ENCODE results near the gene ZNF598.

The ZNF598 gene

DNA sequence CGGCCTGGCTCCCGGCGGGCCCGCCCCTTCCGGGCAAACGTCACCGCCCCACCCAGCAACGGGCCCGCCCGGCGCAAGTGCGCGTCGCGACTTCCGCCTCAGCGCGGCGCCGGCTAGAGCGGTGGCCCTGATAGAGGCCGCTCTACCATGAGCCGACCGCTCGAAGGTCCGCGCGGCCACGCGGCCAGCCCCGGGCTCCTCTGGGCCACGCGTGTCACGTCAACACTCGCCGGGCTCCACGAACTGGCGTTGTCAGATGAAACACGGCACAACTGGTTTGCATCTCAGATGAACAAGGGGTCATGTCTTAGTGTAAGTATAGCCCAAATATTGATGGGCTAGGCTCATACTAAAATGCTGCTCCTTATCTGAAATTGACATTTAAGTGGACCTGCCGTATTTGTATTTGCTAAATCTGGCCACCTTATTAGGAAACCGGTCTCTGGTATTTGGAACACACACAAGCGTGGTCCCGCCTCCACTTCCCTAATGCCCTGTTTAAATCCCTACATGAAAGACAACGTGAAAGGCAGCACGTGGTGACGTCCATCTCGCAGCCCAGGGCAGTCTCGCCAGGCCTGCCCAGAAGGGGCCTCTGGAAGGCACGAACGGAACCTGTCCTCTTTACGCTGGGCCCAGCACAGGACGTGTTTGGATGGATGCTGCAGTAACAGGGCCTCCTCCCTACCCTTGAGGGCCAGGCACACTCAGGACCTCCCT, at the start of gene ZNF598:
Gene ZNF598, minus strand, starts transcription at position 31 of the 720 bp plus-strand sequence.
- peak; percentile 94 for DNase-seq

DNA sequence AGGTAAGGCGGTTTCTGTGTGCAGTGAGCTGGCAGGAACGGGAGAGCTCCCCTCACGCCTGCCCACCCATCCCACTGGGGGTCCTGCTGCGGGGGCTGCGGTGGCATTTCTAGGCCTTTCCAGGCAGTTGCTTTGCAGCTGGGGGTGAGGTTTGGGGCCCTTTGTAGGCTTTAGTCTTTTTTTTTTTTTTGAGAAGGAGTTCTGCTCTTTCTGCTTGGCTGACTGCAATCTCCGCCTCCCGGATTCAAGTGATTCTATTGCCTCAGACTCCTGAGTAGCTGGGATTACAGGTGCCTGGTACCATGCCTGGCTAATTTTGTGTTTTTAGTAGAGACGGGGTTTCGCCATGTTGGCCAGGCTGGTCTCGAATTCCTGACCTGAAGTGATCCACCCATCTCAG, 49.3 kb upstream of the ZNF598 start:
- DNase-seq: no peak

DNA sequence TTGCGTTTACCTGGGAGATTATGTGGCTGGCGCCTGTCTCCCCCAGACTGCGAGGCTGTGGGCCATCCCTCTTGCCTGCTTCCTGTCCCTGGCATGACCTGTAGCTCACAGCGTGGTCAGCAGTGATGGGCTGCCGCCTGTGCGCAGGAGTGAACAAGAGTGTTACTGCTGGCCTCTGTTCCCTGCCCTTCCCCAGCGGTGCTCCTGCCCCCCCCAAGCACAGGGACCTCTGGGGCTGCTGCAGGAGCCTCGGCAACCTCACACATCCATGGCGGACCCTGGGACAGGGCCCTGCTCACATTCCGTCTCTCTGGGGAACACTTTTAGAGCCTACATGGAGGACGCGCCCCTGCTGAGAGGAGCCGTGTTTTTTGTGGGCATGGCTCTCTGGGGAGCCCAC, 48.8 kb upstream of the ZNF598 start:
- DNase-seq: no peak

DNA sequence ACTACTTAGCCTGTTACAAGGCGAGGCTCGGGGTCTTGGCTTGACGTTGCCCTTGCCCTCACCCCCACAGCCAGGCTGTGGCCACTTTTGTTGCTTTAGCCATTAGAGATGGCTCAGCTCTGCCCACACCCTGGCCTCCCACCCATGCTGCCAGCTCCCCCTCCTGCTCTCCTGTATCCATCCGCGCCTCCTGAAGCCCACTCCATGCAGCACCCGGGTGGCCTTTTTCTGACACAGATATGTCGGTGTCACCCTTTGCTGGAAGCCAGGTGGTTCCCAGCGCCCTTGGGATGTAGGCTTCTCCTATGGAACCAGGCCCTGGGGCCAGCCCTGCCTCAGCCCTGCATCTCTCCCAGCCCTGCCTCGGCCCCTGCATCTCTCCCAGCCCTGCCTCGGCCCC, 47.8 kb upstream of the ZNF598 start:
- no peak for DNase-seq

DNA sequence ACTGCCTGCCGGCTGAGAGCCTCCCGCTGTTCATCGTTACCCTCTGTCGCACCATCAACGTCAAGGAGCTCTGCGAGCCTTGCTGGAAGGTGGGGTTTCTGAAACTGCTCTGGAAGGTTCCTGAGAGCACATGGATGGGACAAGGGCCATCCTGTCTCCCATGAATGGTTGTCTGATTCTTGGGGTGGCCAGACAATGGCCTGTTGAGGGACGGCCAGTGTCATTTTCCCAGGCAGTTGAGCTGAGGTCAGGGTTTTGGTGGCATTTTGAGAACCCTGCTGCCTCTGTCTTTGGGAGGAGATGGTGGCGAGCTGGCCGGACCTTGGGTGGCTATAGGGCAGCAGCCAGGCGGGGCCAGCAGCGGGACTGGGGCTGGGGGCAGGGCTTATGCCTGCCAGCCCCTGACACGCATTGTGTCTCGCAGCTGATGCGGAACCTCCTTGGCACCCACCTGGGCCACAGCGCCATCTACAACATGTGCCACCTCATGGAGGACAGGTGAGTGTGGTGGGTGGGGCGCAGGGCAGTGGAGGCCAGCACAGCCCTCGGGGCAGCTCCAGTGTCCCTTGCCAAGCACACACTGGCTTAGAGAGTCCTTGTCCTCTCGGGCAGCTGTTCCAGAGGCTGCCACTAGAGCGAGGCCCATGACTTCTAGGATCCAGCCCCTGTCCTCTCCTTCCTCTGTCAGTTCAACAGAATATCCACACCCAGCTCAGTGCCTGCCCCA, 47.2 kb upstream of the ZNF598 start:
- DNase-seq: peak; percentile 47

DNA sequence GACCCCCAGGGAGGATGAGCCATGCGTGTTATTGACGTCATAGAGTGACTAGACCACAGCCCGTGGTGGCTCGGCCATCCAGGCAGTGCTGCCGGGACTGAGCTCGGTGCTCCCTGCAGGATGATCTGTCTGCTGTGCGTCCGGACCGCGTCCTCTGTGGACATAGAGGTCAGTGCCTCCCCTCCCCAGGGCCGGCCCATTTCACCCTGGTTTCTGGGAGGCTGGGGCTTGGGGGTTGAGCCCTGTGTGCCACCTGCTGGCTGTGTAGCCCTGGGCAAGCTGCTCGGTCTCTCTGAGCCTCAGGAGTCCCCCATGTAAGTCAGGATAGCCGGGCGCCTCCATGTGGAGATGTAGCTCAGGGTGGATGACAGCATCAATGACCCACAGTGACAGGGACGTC, 46.5 kb upstream of the ZNF598 start:
- peak; percentile 25 for DNase-seq

DNA sequence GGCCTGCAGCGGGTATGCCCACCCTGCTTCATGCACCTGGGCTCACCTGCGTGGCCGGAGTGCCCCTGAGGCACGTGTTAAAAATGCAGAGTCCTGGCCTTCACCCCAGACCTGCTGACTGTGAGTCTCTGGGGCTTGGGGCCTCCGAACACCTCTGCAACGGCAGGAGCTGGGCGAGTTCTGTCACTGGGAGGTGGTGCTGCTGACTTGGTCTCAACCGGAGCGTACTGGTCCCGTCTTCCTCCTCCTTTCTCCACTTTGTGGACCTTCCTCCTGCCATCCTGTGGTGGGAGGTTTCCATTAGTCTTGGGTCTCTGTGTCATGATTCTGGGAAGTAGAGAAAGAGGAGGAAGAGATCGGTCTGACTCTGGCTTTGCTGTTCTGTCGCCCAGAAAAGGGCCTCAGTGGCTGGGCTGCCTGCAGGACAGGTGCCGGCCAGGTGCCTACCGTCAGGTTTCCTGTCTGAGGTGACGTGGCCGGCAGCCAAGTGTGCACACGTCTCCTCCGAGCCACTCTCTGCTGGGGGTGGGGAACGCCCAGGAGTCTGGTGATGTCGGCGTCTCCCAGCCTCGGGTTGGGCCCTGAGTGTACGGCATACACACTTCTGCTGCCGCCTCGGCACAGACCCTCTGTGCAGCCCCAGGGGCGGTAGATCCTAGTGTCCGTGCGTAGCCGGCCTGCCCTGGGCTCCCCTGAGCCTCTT, 45.1 kb upstream of the ZNF598 start:
- DNase-seq: no peak

DNA sequence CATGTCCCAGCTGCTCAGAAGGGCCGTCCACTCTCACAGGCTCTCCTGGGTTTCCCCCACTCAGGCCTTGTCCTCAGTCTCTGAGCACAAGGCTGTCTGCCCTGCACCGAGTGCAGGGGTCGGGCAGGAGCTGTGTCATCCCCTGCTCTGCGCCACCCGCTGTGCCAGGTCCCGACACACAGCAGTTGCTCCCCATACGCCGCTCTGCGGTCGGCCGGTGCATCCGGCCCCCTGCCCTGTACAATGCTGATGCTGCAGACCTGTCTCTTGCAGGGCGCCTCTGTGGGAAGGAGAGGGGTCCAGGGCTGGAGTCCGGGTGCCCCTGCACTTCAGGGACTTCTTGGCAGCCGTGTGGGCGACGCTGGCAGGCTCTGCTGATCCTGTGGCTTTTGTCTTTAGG, 44.3 kb upstream of the ZNF598 start:
- no peak for DNase-seq

DNA sequence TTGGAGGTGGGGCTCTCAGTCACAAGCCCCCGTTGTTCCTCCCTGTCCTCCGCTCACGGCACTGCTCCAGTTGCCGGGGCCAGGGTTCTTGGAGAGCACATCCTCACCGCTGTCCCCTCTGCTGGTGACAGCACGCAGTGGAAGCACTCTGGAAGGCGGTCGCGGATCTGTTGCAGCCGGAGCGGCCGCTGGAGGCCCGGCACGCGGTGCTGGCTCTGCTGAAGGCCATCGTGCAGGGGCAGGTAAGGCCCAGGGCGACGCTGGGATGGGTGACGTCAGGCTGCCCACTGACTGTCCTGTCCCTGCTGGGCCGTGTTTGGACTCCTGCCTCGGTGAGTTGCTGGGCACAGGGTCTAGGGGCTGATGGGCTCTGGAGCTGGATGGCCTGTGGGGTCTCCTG, 43.6 kb upstream of the ZNF598 start:
- DNase-seq: no peak

DNA sequence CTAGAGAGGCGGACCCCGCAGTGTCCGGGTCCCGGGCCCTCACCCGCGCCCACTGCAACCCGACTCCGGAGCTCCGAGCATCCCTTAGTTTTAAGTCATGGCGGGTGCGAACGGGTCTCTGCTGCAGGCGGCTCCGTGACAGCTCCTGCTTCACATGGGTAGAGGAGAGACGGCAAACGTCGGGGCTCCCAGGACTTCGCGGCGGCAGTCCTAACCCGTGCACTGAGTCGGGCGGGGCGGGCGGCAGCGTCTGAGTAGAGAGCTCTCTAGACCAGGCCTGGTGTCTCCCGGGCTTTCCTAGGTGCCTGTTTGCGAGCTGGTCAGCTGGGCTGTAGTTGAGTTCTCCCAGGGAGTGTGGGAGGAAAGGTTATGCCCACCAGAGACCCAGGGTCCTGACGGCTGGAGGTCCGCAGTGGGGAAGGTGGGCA, 38.5 kb upstream of the ZNF598 start:
- peak; percentile 36 for DNase-seq

DNA sequence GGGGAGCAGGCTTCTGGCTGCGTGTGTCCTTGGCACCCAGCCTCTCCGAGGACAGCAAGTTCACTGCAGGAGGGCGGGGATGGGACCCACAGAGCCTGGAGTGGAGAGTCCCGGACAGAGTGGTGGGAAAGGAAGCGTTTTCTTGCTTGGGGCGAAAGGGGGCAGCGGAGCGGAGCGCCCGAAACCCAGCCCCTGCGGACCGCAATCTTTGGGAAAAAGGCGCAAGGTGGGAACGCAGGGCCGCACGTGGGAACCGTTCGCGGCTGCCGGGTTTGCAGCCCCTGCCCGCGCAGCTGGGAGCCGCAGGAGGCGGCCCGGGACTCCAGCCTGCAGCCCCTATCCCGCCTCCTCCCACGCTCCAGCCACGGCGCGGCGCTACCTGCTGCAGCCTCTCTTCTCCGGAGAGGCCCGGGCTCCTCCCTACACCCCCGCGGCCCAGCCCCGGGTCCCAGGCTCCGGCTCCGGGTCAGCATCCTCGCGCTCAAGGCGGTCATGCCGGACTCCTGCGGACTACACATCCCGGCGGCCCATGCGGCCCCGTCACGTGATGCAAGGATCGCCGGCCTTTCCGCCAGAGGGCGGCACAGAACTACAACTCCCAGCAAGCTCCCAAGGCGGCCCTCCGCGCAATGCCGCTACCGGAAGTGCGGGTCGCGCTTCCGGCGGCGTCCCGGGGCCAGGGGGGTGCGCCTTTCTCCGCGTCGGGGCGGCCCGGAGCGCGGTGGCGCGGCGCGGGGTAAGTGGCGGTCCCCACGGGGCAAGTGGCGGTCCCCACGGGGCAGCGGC, 37.9 kb upstream of the ZNF598 start, which contains the start of the genes NTHL1 and TSC2:
Gene NTHL1, minus strand, starts transcription at position 505 of the 786 bp plus-strand sequence. Its CDS starts 11 bp downstream, at position 494.
Gene TSC2, plus strand, starts transcription at position 656 of the 786 bp plus-strand sequence. CDS start 631 bp downstream, outside the sequence.
- peak; percentile 98 for DNase-seq

DNA sequence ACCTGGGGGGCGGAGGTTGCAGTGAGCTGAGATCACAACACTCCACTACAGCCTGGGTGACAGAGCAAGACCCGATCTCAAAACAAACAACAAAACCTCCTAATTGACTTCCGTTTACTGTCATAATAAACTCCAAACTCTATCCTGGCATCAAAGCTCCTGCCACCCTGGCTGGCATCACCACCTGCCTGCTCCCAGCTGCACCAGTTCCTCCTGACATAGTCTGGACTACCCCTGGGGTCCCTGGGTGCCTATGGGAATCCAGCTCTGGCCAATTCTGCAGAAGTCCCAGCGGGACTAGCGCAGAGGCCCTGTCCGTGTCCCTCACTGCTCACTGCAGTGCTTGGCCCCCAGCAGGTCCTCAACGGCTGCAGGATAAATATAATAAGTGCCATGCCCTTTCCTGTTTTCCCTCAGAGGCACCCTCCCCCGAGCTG, 37.3 kb upstream of the ZNF598 start:
- DNase-seq: no peak

DNA sequence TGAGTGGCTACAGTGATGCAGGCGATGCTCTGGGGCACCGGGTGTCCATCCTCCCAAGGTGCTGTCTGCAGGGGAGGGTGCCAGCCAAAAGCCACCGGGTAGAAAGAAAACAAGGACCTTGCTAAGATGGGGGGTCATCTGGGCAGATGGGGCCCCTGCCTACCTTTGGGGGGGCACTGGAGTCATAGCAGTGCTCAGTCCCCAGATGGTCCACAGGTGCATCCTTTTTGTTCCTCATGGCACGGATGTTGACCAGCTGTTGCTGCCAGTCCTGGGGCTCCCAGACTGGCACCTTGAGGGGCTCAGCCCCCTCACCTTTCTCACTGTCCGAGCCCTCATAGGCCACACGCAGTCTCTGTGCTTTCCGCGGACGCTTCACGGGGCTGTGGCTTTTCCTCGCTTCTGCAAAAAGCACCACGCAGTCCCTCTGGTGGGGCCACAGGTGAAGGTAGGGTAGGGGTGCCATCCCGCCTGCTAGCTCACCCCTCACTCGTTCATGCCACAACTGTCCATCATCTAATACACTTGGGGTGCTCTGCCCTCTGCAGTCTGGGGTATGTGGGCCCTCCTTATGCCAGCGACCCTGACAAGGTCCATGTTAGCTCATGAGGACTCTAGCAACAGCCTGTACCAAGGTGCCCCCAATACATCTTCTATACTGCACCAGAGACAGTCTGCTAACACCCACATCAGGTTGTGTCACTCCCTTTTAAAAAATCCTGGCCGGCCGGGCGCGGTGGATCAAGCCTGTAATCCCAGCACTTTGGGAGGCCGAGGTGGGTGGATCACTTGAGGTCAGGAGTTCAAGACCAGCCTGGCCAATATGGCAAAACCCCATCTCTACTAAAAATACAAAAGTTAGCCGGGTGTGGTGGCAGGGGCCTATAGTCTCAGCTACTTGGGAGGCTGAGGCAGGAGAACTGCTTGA, 36.6 kb upstream of the ZNF598 start:
- DNase-seq: no peak

DNA sequence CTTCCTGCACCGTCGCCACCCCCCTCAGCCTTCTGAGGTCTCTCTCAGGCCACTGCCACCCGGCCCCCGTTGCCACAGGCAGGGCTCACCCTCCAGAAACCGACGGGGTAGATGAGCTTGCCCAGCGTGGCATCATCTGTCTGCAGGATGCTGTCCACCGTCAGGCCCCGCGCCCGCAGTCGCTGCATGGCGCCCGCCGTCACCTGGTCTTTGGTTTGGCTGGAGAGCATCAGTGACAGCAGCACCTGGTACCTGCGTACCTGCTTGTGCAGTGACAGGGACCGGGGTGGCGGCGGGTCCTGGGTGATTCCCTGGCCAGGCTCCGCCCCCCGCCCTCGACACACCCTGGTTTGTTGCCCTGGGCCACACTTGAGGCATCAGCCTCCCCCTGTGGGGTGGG, 34.9 kb upstream of the ZNF598 start:
- no peak for DNase-seq

DNA sequence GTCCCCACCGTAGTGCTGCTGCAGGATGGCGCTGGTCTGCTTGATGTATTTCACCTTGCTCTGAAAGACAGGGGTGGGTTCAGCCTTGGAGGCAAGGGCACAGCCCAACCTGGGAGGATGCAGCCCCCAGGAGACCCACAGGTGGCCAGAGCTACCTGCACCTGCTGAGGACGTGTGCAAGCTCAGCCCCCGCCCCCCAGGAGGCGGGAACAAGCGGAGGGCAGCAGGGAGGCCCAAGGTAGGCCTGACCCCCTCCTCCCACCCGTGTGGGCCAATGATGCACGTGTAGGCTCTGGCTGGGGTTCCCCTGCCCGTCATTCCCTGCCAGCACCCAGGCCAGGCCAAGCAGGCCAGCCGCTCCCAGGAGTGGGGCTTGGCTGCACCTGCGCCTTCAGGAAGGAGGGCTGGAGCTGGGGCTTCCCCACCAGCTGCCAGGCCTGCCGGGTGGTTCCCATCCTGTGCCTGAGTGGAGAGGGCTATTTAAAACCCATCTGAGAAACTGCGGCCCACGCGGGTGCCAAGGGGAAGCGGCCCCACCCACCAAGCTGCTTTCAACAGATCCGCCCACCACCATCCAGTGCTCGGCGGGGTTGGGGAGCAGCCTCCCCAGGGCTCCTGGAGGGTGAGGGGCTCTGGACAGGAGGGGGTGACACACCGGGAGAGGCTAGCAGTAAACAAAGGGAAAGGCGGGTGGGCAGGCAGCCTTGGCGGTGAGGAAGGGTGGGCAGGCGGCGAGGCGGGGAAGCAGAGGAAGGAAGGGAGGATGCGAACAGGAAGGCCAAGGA, 34.2 kb upstream of the ZNF598 start:
- DNase-seq: peak; percentile 46

DNA sequence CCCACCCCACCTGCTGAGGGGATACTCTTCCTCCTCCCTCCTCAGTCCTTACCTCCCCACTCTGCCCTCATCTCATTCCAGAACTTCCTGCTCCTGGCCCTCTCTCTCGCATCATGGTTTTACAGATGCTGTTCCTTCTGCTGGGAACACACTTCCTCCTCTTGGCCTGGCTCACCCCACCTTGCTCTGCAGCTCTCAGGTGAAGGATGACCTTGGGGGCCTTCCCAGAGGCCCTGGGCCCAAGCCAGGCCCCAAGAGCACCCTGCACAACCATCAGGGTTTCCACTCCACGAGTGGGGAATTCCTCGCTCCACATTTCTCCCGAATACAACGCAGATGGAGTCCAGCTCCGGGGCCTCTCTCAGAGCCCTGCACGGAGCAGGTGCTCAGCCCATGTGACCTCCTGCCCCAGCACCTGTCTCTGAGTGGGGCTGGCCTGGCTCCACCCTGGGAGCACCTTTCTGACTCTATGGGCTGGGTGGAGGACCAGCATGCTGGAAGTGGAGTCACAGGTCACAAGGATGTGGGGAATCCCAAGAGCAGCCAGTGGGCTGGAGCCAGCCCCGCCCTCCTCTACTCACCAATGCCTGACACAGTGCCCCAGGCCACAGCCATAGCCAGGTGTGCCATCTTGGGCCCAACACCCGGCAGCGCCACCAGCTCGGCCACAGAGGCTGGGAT, 33.5 kb upstream of the ZNF598 start:
- DNase-seq: no peak

DNA sequence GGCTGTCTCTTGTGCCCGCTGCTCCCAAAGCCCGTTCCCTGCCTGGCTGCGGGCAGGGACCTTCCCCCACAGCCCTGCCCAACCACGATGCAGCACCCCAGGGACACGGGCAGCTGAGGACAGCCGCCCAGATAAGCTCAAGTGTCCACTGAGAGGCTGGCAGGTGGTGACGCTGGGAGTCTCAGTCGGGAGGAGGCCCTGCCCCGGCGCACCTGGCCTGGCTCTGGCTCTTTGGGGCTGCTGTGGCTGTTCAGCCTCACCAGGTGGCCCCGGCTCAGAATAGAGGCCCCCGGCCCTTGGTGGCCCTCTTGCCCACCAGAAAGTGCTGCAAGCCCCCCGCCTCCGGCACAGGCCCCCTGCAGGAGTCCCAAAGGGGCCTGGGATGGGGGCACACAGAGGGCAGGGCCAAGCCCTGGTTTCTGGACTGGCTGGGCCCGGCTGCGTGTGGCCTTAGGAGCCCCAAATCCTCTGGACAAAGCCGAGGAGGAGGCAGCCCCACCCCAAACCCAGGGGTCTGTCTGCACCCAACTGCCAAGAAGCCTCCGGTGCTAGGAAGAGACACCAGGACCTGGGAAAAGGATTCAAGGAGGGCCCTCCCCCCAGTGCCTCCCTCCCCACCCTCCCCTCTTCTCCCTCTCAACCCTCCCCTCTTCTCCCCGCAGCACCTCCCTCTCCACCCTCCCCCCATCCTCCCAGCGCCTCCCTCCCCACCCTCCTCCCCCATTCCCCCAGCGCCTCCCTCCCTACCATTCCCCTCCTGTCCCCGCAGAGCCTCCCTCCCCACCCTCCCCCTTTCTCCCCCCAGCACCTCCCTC, 32.8 kb upstream of the ZNF598 start:
- DNase-seq: no peak

DNA sequence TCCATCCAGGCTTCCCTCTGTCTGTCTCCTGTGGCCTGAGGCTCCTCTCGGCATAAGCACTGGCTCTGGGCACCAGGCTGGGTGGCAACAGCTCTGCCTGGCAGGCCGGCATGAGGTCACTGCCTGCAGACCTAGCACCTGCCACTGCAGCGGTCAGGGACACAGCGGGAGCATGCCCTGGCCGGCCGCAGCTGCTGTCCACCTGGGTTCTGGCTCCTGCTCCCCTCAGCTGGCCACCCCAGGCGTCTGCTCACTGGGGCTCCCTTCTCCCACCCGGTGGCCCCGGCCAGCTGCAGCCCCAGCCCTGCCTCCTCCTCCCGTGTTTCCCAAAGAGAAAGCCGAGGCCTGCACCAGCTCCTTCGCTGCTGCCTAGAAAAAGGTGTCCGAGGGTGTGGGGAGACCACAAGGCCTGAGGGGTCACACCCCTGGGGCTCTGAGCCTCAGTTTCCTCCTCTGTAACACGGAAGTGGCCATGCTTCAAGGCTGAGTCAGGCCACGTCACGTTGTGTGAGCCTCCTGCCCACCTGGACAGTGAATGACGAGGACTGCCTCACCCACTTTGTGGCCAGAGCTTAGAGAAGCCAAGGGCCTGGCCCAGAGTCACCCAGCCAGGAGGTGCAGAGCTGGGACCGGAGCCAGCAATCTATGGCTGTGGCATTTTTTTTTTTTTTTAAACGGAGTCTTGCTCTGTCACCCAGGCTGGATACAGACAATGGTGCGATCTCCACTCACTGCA, 31.3 kb upstream of the ZNF598 start:
- no peak for DNase-seq
